GM12875 (cell line): Measurements from ENCODE around the gene EPHB2.
"Not testable (repeated sequence)": the region's sequence is repeated elsewhere in the genome, so short reads cannot be mapped to it uniquely, and the experiment has no call there.

Experiments
- H3K4me3 ChIP-seq: one replicate; pipeline ENCODE4 v1.5.1; 2011; ENCODE audit warnings: low read depth, low read length, control low read depth
- TF ChIP-seq, protein P1 (sequence below): IDR thresholded peaks from 2 replicates; pipeline ENCODE4 v1.5.1; 2011; ENCODE audit warnings: low read depth, mild to moderate bottlenecking, control low read depth, inconsistent platforms, low read length, moderate library complexity, borderline replicate concordance; ENCODE audit not compliant: insufficient read depth

The EPHB2 gene

DNA sequence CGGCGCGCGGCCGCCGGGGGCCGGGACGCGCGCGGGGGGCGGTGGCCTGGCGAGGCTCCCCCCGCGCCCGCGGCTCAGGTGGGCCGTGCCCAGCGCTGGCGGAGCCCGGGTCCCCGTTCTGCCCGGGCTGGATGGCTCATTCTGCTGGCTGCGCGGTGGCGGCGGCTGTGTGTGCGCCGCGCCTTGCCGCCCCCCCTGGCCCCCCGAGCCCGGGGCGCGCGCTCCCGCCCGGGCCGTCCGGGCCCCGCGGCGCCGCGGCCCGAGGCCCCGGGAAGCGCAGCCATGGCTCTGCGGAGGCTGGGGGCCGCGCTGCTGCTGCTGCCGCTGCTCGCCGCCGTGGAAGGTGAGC lies at the start of gene EPHB2:
Gene EPHB2, plus strand, starts transcription at position 139 of the 349 bp plus-strand sequence. Its CDS starts 144 bp downstream, at position 283.
- TF ChIP-seq, protein P1, sequence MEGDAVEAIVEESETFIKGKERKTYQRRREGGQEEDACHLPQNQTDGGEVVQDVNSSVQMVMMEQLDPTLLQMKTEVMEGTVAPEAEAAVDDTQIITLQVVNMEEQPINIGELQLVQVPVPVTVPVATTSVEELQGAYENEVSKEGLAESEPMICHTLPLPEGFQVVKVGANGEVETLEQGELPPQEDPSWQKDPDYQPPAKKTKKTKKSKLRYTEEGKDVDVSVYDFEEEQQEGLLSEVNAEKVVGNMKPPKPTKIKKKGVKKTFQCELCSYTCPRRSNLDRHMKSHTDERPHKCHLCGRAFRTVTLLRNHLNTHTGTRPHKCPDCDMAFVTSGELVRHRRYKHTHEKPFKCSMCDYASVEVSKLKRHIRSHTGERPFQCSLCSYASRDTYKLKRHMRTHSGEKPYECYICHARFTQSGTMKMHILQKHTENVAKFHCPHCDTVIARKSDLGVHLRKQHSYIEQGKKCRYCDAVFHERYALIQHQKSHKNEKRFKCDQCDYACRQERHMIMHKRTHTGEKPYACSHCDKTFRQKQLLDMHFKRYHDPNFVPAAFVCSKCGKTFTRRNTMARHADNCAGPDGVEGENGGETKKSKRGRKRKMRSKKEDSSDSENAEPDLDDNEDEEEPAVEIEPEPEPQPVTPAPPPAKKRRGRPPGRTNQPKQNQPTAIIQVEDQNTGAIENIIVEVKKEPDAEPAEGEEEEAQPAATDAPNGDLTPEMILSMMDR, result no peak
- H3K4me3 ChIP-seq, result no peak within 1 kb of the TSS

DNA sequence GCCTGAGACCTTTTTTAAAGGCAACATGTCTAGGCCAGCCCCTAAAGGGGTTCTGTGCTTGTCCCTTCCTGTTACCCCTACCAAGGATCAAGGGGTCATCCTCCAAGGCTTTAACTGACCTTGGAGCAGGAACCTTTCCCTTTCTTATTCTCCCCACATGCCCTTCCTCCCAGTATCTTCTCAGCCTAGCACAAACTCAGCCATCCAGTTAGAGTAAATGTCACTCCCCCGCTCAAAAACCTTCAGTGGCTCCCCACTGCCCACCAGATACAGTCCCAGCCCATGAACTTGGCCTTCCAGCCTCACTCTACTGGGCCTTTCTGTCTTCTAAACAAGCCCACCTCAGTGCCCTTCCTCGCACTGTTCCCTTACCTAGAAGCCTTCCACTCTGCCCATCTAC lies 48.8 kb upstream of the EPHB2 start:
- no peak overlapping the region for H3K4me3 ChIP-seq
- TF ChIP-seq, protein P1, result no peak

DNA sequence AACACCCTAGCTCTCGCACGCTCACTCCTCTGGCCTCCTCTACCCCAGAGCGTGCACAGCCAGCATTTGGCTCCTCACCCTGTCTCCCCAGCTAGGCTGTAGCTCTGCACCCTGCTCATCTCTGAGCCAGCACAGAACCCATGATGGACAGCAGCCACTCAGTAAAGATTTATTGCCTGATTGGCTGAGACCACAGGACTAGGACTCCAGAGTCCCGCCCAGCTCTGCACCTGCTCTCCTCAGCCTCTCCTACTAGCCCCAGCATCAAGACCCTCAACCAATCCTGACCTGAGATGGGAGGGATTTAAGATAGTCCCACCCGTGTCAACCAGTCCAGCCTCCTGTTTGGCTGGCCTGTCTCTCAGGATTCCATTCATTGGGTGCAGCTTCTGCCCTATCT lies 48.3 kb upstream of the EPHB2 start:
- TF ChIP-seq, protein P1, result no peak
- no peak overlapping the region for H3K4me3 ChIP-seq

DNA sequence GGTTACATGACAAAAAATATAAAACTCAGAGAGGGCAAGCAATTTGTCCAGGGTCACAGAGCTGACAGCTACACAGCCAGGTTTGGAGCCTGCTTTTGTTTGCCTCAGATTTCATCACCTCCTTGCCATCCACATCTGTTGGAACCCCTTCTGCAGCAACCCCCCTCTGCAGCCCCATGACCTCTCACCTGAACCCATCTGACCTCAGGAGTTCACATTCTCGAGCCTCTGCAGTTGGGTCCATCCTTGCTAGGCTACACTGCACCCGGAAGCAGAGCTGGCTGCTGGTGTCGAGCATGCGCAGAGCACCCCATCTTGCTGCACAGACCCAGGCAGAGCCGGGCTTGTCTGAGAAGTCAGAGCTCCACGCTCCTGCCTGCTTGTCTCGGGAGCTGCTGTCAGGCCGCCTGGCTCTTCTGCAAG lies 47.6 kb upstream of the EPHB2 start:
- H3K4me3 ChIP-seq, result no peak overlapping the region
- TF ChIP-seq, protein P1, result no peak

DNA sequence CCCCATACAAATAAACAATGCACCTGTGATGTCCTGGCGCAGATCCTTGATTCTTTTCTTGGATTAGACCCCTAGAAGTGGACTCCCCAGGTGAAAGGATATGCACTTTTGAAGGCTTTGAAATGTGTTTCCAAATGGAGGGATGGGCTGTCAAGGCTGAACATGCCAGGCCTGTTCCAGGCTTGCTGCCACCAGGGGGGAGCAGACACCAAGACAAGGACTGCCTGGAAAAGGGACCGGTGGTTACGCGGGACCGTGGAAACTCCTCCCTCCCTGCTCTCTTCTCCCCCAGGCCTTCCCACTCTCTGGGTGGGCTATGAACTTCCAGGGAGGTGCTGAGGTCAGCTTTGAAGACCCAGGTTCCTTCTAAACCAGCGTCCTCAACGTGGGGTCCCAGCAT lies 44.9 kb upstream of the EPHB2 start:
- TF ChIP-seq, protein P1, result no peak
- H3K4me3 ChIP-seq, result no peak overlapping the region

DNA sequence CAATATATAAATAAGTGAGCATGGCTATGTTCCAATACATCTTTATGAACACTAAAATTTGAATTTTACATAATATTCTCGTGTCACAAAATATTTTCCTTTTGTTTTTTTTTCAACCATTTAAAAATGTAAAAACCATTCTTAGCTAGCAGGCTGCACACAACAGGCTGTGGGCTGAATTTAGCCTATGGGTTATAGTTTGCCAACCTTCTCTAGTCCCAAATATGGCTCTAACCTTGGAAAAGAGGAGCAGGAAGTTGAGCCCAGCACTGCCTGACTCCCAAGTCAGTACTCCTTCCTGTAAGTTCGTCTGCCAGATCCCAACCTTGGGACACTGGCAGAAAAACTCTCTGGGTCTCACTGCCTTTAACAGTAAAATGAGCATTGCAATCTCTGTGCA lies 44.2 kb upstream of the EPHB2 start:
- H3K4me3 ChIP-seq, result no peak overlapping the region
- TF ChIP-seq, protein P1, result no peak

DNA sequence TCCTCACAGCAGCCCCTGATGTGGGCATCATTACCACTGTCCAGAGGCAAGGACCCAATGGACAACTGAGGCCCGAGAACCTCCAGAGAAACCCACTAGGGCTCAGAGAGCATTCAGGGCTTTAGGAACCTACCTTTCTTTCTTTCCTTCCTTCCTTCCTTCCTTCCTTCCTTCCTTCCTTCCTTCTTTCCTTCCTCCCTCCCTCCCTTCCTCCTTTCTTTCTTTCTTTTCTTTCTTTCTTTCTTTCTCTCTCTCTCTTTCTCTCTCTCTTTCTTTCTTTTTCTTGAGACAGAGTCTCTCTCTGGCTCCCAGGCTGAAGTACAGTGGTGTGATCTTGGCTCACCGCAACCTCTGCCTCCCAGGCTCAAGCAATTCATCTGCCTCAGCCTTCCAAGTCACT lies 41.8 kb upstream of the EPHB2 start:
- not testable (repeated sequence) for H3K4me3 ChIP-seq

DNA sequence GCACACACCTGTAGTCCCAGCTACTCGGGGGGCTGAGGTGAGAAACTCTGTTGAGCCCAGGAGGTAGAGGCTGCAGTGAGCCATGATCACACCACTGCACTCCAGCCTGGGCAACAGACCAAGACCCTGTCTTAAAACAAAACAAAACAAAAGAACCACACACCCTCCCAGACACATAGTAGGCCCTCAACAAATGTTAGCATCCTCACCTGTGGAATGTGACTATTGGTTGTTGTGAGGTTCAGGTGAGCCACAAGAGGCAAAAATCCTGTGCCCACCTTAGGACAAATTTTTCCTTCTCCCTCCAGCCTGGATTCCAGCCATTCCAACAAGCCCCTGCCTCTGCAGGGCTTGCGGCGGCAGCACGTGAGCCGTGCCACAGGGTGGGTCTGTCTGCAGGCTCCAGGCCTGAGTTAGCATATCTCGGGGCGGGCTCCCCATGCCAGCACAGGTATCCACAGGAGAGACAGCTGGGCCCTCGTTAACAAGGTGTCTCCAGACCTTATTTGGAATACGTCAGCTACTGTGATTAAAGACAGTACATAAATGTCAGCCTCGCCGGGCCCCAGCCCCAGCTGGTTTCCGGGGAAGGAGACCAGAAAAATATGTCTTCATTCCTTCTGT lies 40.2 kb upstream of the EPHB2 start:
- TF ChIP-seq, protein P1, result no peak

More for the DNA sequence above, 40.2 kb upstream of the EPHB2 start:
- H3K4me3 ChIP-seq, result no peak overlapping the region
